ACHN (cell line): Measurements from ENCODE around the gene ERMN.

Experiments
- DNase-seq: peaks from one replicate; pipeline ENCODE4 v3.0.0-alpha.2; 2015
- in situ Hi-C: cut with HindIII; loops from 2 replicates; pipeline ENCODE4 v1.10.0; 2017; ENCODE audit warnings: low sequenced_read_pairs, low pct_ligation_motif_present, low pct_unique_long_range_greater_than_20kb

ERMN gene

GRCh38 chr2:157334335-157334734 is 8.7 kb upstream of the ERMN start:
- no peak for DNase-seq
- in situ Hi-C loops, result no loop called here

GRCh38 chr2:157333304-157334047 is 7.9 kb upstream of the ERMN start:
- in situ Hi-C loops, result no loop called here
- no peak for DNase-seq

- no peak for DNase-seq
- in situ Hi-C loops, result no loop called here
Measured at GRCh38 chr2:157329524-157329923, 3.9 kb upstream of the ERMN start.

GRCh38 chr2:157327621-157328500 is 2.2 kb upstream of the ERMN start:
- DNase-seq, result peak; percentile 64
- in situ Hi-C loops, result no loop called here

GRCh38 chr2:157327200-157327599 is 1.6 kb upstream of the ERMN start:
- in situ Hi-C loops, result no loop called here
- DNase-seq, result no peak

GRCh38 chr2:157326698-157327097 is 1.1 kb upstream of the ERMN start:
- in situ Hi-C loops, result no loop called here
- DNase-seq, result no peak

GRCh38 chr2:157324331-157324843 is 1.2 kb downstream of the ERMN start:
- in situ Hi-C loops, result no loop called here
- no peak for DNase-seq

- in situ Hi-C loops, result no loop called here
Measured at GRCh38 chr2:157322432-157322831, 3.2 kb downstream of the ERMN start.

GRCh38 chr2:157321466-157321865 is 4.2 kb downstream of the ERMN start:
- in situ Hi-C loops, result no loop called here
- no peak for DNase-seq

More at GRCh38 chr2:157322432-157322831, 3.2 kb downstream of the ERMN start:
- no peak for DNase-seq

GRCh38 chr2:157320409-157320808 is 5.2 kb downstream of the ERMN start:
- in situ Hi-C loops, result no loop called here
- DNase-seq, result no peak

- in situ Hi-C loops, result no loop called here
- DNase-seq, result no peak
Measured at GRCh38 chr2:157319795-157320194, 5.8 kb downstream of the ERMN start.

- in situ Hi-C loops, result no loop called here
- no peak for DNase-seq
Measured at GRCh38 chr2:157318884-157319283, 6.7 kb downstream of the ERMN start.

- DNase-seq, result no peak
- in situ Hi-C loops, result no loop called here
Measured at GRCh38 chr2:157315901-157316300, 9.7 kb downstream of the ERMN start.

- no peak for DNase-seq
- in situ Hi-C loops, result no loop called here
Measured at GRCh38 chr2:157312866-157313486, 12.6 kb downstream of the ERMN start.

- in situ Hi-C loops, result no loop called here
- no peak for DNase-seq
Measured at GRCh38 chr2:157311706-157312105, 13.9 kb downstream of the ERMN start.

GRCh38 chr2:157309878-157310277 is 15.7 kb downstream of the ERMN start:
- DNase-seq, result no peak
- in situ Hi-C loops, result no loop called here

- no peak for DNase-seq
- in situ Hi-C loops, result no loop called here
Measured at GRCh38 chr2:157307021-157307420, 18.6 kb downstream of the ERMN start.

GRCh38 chr2:157305723-157306110 is 19.9 kb downstream of the ERMN start:
- in situ Hi-C loops, result no loop called here
- no peak for DNase-seq
